Endodermal cell (in vitro differentiated cells): ENCODE measurements around the gene HNRNPA3. TPM values are rescaled to one million over a fixed set of nuclear protein-coding genes. Genes with fewer than 3 reads are reported as not detected.

Experiments used
- DNase-seq: peaks from one replicate; pipeline ENCODE4 v3.0.0-alpha.2; 2017
- H3K27ac ChIP-seq: 2 replicates; pipeline ENCODE4 v1.5.1; 2013; ENCODE audit warnings: mild to moderate bottlenecking, low read depth, low read length, moderate library complexity
- H3K27me3 ChIP-seq: 2 replicates; pipeline ENCODE4 v1.6.1; 2013; ENCODE audit warnings: mild to moderate bottlenecking, low read length, moderate library complexity; ENCODE audit not compliant: insufficient read depth, control insufficient read depth, poor library complexity, severe bottlenecking
- H3K36me3 ChIP-seq: 2 replicates; pipeline ENCODE4 v1.7.0; 2013; ENCODE audit warnings: mild to moderate bottlenecking, low read length, moderate library complexity; ENCODE audit not compliant: control insufficient read depth, insufficient read depth
- H3K4me1 ChIP-seq: one replicate; pipeline ENCODE4 v1.7.0; 2013; ENCODE audit warnings: low read length; ENCODE audit not compliant: control insufficient read depth, insufficient read depth
- H3K4me3 ChIP-seq: 2 replicates; pipeline ENCODE4 v1.5.1; 2013; ENCODE audit warnings: mild to moderate bottlenecking, low read length, moderate library complexity
- H3K9ac ChIP-seq: 2 replicates; pipeline ENCODE4 v1.6.1; 2013; ENCODE audit warnings: mild to moderate bottlenecking, low read length, moderate library complexity; ENCODE audit not compliant: poor library complexity, severe bottlenecking; ENCODE audit errors: extremely low read depth
- H3K9me3 ChIP-seq: 2 replicates; pipeline ENCODE4 v1.6.1; 2013; ENCODE audit warnings: mild to moderate bottlenecking, low read length, moderate library complexity; ENCODE audit not compliant: control insufficient read depth
- H3K27ac Mint-ChIP-seq: 2 replicates; pipeline ENCODE4 v1.8.0; 2020; ENCODE audit warnings: mixed read lengths
- H3K27me3 Mint-ChIP-seq: 2 replicates; pipeline ENCODE4 v1.8.0; 2021; ENCODE audit warnings: mild to moderate bottlenecking, mixed read lengths; ENCODE audit not compliant: insufficient read depth
- H3K36me3 Mint-ChIP-seq: 2 replicates; pipeline ENCODE4 v1.8.0; 2020; ENCODE audit warnings: low read depth, mixed read lengths
- H3K4me1 Mint-ChIP-seq: 2 replicates; pipeline ENCODE4 v1.8.0; 2020; ENCODE audit warnings: mixed read lengths
- H3K4me3 Mint-ChIP-seq: 2 replicates; pipeline ENCODE4 v1.8.0; 2020; ENCODE audit warnings: mild to moderate bottlenecking, moderate library complexity, mixed read lengths
- H3K9me3 Mint-ChIP-seq: 2 replicates; pipeline ENCODE4 v1.8.0; 2020; ENCODE audit warnings: mild to moderate bottlenecking, mixed read lengths
- CTCF ChIP-seq: fragments of 200-600 bp; sonication (generic); conservative IDR thresholded peaks from 2 replicates; pipeline ENCODE4 v1.5.0; 2021; ENCODE audit warnings: antibody characterized with exemption, mild to moderate bottlenecking
- WGBS, 2 experiments: methylation state at CpG; one replicate each; pipeline versions ENCODE4 v1.1.5 to v1.1.7; 2013; ENCODE audit warnings: missing lambda C conversion rate in 2 of 2, mixed read lengths in 1 of 2; ENCODE audit not compliant: insufficient coverage in 1 of 2, insufficient read length in 1 of 2; 5-methylcytosine and 5-hydroxymethylcytosine counted together
- total RNA-seq, 2 donors: library from RNA; stranded (reverse); fragmentation: NEBNext Ultra II Directional in 1 of 2; extraction: Animal tissue kit (Norgen Biotek cat#: 25700) in 1 of 2; gene quantifications; 2 replicates in 1 of 2; 3 replicates in 1 of 2; pipeline ENCODE4 v1.2.1, GENCODE V29; 2021

The HNRNPA3 gene
- total RNA-seq, 2 donors from 2014 or later: 323 to 413 TPM

- Mint-ChIP-seq H3K27ac (no peak overlapping the region), H3K27me3 (no peaks in the 10 kb centered on the region), H3K36me3 (no peaks in the 10 kb centered on the region), H3K4me3 (no peak overlapping the region), H3K4me1 (peaks cover 5% of the 10 kb centered on the region), H3K9me3 (peaks cover 2% of the 10 kb centered on the region)
- peaks cover 10% of the 10 kb centered on the region for H3K9me3 ChIP-seq
- H3K36me3 ChIP-seq: no peaks in the 10 kb centered on the region
- H3K4me1 ChIP-seq: no peaks in the 10 kb centered on the region
- 90 to 96% methylated on average over 7 of the region's 7 CpGs for WGBS, 2 experiments
- H3K4me3 ChIP-seq: no peak overlapping the region
- TF ChIP-seq CTCF: no peak
- no peak overlapping the region for H3K27ac ChIP-seq
- no peak overlapping the region for H3K9ac ChIP-seq
- H3K27me3 ChIP-seq: no peaks in the 10 kb centered on the region
- no peak for DNase-seq
Measured at GRCh38 chr2:177188482-177189469, 23.8 kb upstream of the HNRNPA3 start.

GRCh38 chr2:177190941-177191340 is 21.7 kb upstream of the HNRNPA3 start:
- Mint-ChIP-seq H3K4me3 (no peak overlapping the region), H3K9me3 (peaks cover 1% of the 10 kb centered on the region), H3K27ac (no peak overlapping the region), H3K36me3 (no peaks in the 10 kb centered on the region), H3K27me3 (no peaks in the 10 kb centered on the region), H3K4me1 (peaks cover 5% of the 10 kb centered on the region)
- Histone ChIP-seq H3K4me3 (no peak overlapping the region), H3K9me3 (peaks cover 6% of the 10 kb centered on the region), H3K9ac (no peak overlapping the region), H3K36me3 (no peaks in the 10 kb centered on the region), H3K4me1 (no peaks in the 10 kb centered on the region), H3K27me3 (no peaks in the 10 kb centered on the region), H3K27ac (no peak overlapping the region)
- no peak for TF ChIP-seq CTCF
- 90 to 100% methylated on average over 1 of the region's 1 CpG for WGBS, 2 experiments
- DNase-seq: no peak

- no peaks in the 10 kb centered on the region for H3K27me3 Mint-ChIP-seq
- no peaks in the 10 kb centered on the region for H3K9me3 ChIP-seq
- DNase-seq: no peak
- H3K27ac ChIP-seq: no peak overlapping the region
- H3K9me3 Mint-ChIP-seq: no peaks in the 10 kb centered on the region
- H3K4me1 ChIP-seq: no peaks in the 10 kb centered on the region
- H3K4me3 Mint-ChIP-seq: no peak overlapping the region
- H3K27ac Mint-ChIP-seq: no peak overlapping the region
- H3K9ac ChIP-seq: no peak overlapping the region
- WGBS, 2 experiments: 100% methylated on average over 1 of the region's 1 CpG; no CpG with 5 or more reads in 1 of the 2 experiments
- H3K36me3 Mint-ChIP-seq: no peaks in the 10 kb centered on the region
- no peaks in the 10 kb centered on the region for H3K27me3 ChIP-seq
- no peak overlapping the region for H3K4me3 ChIP-seq
- H3K36me3 ChIP-seq: no peaks in the 10 kb centered on the region
- TF ChIP-seq CTCF: no peak
- peaks cover under 1% of the 10 kb centered on the region for H3K4me1 Mint-ChIP-seq
Measured at GRCh38 chr2:177192788-177193187, 19.8 kb upstream of the HNRNPA3 start.
